H7 (cell line): ENCODE measurements around the gene FBXW8. TPM values are rescaled to one million over a fixed set of nuclear protein-coding genes. Genes with fewer than 3 reads are reported as not detected.
A peak's percentile ranks its signal among the peaks of the same experiment; 100 is the strongest.

Experiments
- DNase-seq: peaks from one replicate; pipeline ENCODE4 v3.0.0; 2012
- H3K27me3 ChIP-seq: 2 replicates; pipeline ENCODE4 v1.6.0; 2011; ENCODE audit warnings: mild to moderate bottlenecking, low read length; ENCODE audit not compliant: control insufficient read depth, insufficient read depth
- H3K36me3 ChIP-seq: replicated peaks from 2 replicates; pipeline ENCODE4 v1.5.1; 2011; ENCODE audit warnings: low read length; ENCODE audit not compliant: control insufficient read depth, insufficient read depth
- H3K4me3 ChIP-seq: 2 replicates; pipeline ENCODE4 v1.5.1; 2011; ENCODE audit warnings: low read depth, mild to moderate bottlenecking, control low read depth, low read length, moderate library complexity; ENCODE audit not compliant: insufficient read depth
- total RNA-seq: library from RNA; depleted of rRNA; stranded (reverse); fragments of >200 nt; shearing (Covaris generic); gene quantifications from 2 replicates; pipeline ENCODE4 v1.2.3, GENCODE V29; 2014

The FBXW8 gene
- total RNA-seq, 1 experiment from 2014 or later = 10.4 TPM

- DNase-seq = peak; percentile 61
- H3K36me3 ChIP-seq = no peaks in the 10 kb centered on the region
- H3K4me3 ChIP-seq = peak overlapping the region; percentile 71
- H3K27me3 ChIP-seq = peaks cover 68% of the 10 kb centered on the region
Observed at GRCh38 chr12:116880213-116880816, 30.4 kb upstream of the FBXW8 start.

GRCh38 chr12:116880817-116881324 lies 29.9 kb upstream of the FBXW8 start:
- Histone ChIP-seq H3K27me3 (peaks cover 68% of the 10 kb centered on the region), H3K4me3 (peak overlapping the region; percentile 71), H3K36me3 (no peaks in the 10 kb centered on the region)
- DNase-seq = peak; percentile 88

GRCh38 chr12:116881325-116881876 lies 29.3 kb upstream of the FBXW8 start, which contains the start of gene HRK:
TSS of gene HRK (minus strand) at chr12:116881441. CDS start at chr12:116881307, 134 bp downstream.
- DNase-seq = peak; percentile 93
- no peaks in the 10 kb centered on the region for H3K36me3 ChIP-seq
- peaks cover 65% of the 10 kb centered on the region for H3K27me3 ChIP-seq
- H3K4me3 ChIP-seq = peak within 1 kb of the TSS; percentile 71

GRCh38 chr12:116881877-116882507 lies 28.8 kb upstream of the FBXW8 start:
- peak overlapping the region; percentile 71 for H3K4me3 ChIP-seq
- H3K27me3 ChIP-seq = peaks cover 62% of the 10 kb centered on the region

GRCh38 chr12:116882742-116883141 lies 28.0 kb upstream of the FBXW8 start:
- Histone ChIP-seq H3K36me3 (no peaks in the 10 kb centered on the region), H3K4me3 (no peak overlapping the region), H3K27me3 (peaks cover 55% of the 10 kb centered on the region)
- DNase-seq = peak; percentile 59

More at GRCh38 chr12:116881877-116882507, 28.8 kb upstream of the FBXW8 start:
- H3K36me3 ChIP-seq = no peaks in the 10 kb centered on the region
- DNase-seq = peak; percentile 68

- no peak for DNase-seq
- Histone ChIP-seq H3K4me3 (no peak overlapping the region), H3K27me3 (peaks cover 33% of the 10 kb centered on the region), H3K36me3 (no peaks in the 10 kb centered on the region)
Observed at GRCh38 chr12:116884871-116885270, 25.9 kb upstream of the FBXW8 start.

- no peak for DNase-seq
- Histone ChIP-seq H3K27me3 (peaks cover 27% of the 10 kb centered on the region), H3K4me3 (no peak overlapping the region), H3K36me3 (no peaks in the 10 kb centered on the region)
Observed at GRCh38 chr12:116885491-116885890, 25.3 kb upstream of the FBXW8 start.

- DNase-seq = no peak
- Histone ChIP-seq H3K36me3 (no peaks in the 10 kb centered on the region), H3K27me3 (peaks cover 14% of the 10 kb centered on the region), H3K4me3 (no peak overlapping the region)
Observed at GRCh38 chr12:116887244-116887643, 23.5 kb upstream of the FBXW8 start.

GRCh38 chr12:116887897-116888296 lies 22.9 kb upstream of the FBXW8 start:
- Histone ChIP-seq H3K4me3 (no peak overlapping the region), H3K27me3 (peaks cover 8% of the 10 kb centered on the region), H3K36me3 (no peaks in the 10 kb centered on the region)
- DNase-seq = no peak

- H3K27me3 ChIP-seq = no peaks in the 10 kb centered on the region
- H3K36me3 ChIP-seq = no peaks in the 10 kb centered on the region
- DNase-seq = no peak
- H3K4me3 ChIP-seq = no peak overlapping the region
Observed at GRCh38 chr12:116890330-116890729, 20.4 kb upstream of the FBXW8 start.

GRCh38 chr12:116891019-116891418 lies 19.7 kb upstream of the FBXW8 start:
- no peaks in the 10 kb centered on the region for H3K36me3 ChIP-seq
- no peaks in the 10 kb centered on the region for H3K27me3 ChIP-seq
- DNase-seq = no peak
- H3K4me3 ChIP-seq = no peak overlapping the region

GRCh38 chr12:116892349-116893140 lies 18.2 kb upstream of the FBXW8 start:
- no peak overlapping the region for H3K4me3 ChIP-seq
- DNase-seq = no peak
- no peaks in the 10 kb centered on the region for H3K36me3 ChIP-seq
- no peaks in the 10 kb centered on the region for H3K27me3 ChIP-seq

GRCh38 chr12:116894913-116895312 lies 15.8 kb upstream of the FBXW8 start:
- Histone ChIP-seq H3K27me3 (no peaks in the 10 kb centered on the region; the same call in 1 of the 2 replicates), H3K4me3 (no peak overlapping the region), H3K36me3 (no peaks in the 10 kb centered on the region)
- DNase-seq = no peak

GRCh38 chr12:116896411-116896924 lies 14.3 kb upstream of the FBXW8 start:
- Histone ChIP-seq H3K36me3 (no peaks in the 10 kb centered on the region), H3K4me3 (no peak overlapping the region), H3K27me3 (no peaks in the 10 kb centered on the region; the same call in 1 of the 2 replicates)
- no peak for DNase-seq
